Kidney (tissue), 14 donors: Measurements from ENCODE around the gene NRM. TPM values are rescaled to one million over a fixed set of nuclear protein-coding genes. Genes with fewer than 3 reads are reported as not detected.

Source experiments
- DNase-seq, 5 donors: peaks; one replicate each; pipeline ENCODE4 v3.0.0-alpha.2; 2013 to 2020
- FAIRE-seq: peaks from 2 replicates; lab custom pipeline; 2012; peaks lifted over from hg19 to GRCh38; lab: Jason Lieb, UNC
- H3K27ac ChIP-seq, 2 donors: one replicate each; pipeline ENCODE4 v1.7.0; 2013; ENCODE audit warnings: low read depth in 2 of 2, low read length in 2 of 2, inconsistent platforms in 1 of 2
- H3K27me3 ChIP-seq: one replicate; pipeline ENCODE4 v1.7.1; 2013; ENCODE audit warnings: low read length, inconsistent platforms; ENCODE audit not compliant: control insufficient read depth, insufficient read depth
- H3K36me3 ChIP-seq, 3 donors: one replicate each; pipeline versions ENCODE4 v1.7.0 to v1.7.1; 2013; ENCODE audit warnings: low read length in 3 of 3, control low read depth in 1 of 3, inconsistent platforms in 1 of 3; ENCODE audit not compliant: insufficient read depth in 3 of 3, control insufficient read depth in 2 of 3
- H3K4me1 ChIP-seq, 3 donors: one replicate each; pipeline versions ENCODE4 v1.7.0 to v1.7.1; 2013; ENCODE audit warnings: low read length in 3 of 3, inconsistent platforms in 1 of 3, low read depth in 1 of 3; ENCODE audit not compliant: control insufficient read depth in 2 of 3, insufficient read depth in 2 of 3
- H3K4me3 ChIP-seq, 3 donors: one replicate each; pipeline versions ENCODE4 v1.7.0 to v1.8.1; 2013; ENCODE audit warnings: low read length in 3 of 3, control low read depth in 1 of 3, inconsistent platforms in 1 of 3
- H3K9ac ChIP-seq, 3 donors: one replicate each; pipeline versions ENCODE4 v1.7.0 to v1.7.1; 2013; ENCODE audit warnings: low read length in 3 of 3, control low read depth in 1 of 3, inconsistent platforms in 1 of 3
- H3K9me3 ChIP-seq, 3 donors: one replicate each; pipeline versions ENCODE4 v1.7.0 to v1.7.1; 2013; ENCODE audit warnings: low read length in 3 of 3, control low read depth in 1 of 3, inconsistent platforms in 1 of 3; ENCODE audit not compliant: control insufficient read depth in 2 of 3, insufficient read depth in 1 of 3
- intact Hi-C: fragments of 100-400 bp; cut with DNase I; formaldehyde crosslinking; loops from one replicate; pipeline ENCODE4 v1.11.1; 2022
- polyA plus RNA-seq: library from polyadenylated mRNA; stranded (reverse); fragments of 350-450 nt; fragmentation: Illumina TruSeq; extraction: RNeasy Lipid Tissue Mini Kit (QIAGEN cat#74804); gene quantifications from one replicate; pipeline ENCODE4 v1.2.3, GENCODE V29; 2014; ENCODE audit warnings: low read depth, low replicate concordance; ENCODE audit not compliant: insufficient read depth
- total RNA-seq: library from RNA; stranded (reverse); fragmentation: NEBNext Ultra II Directional; extraction: Animal tissue kit (Norgen Biotek cat#: 25700); gene quantifications from one replicate; pipeline ENCODE4 v1.2.1, GENCODE V29; 2021
- TF ChIP-seq, protein P1 (sequence below): IDR thresholded peaks from 3 replicates; pipeline ENCODE4 v1.5.1; 2012; ENCODE audit warnings: mild to moderate bottlenecking, moderate library complexity, borderline replicate concordance; ENCODE audit not compliant: insufficient read depth; ENCODE audit errors: extremely low read depth
- donor health status: control.
- donor health status: control.
- donor health status: control.
- donor health status: control.
- donor health status: control.
- donor health status: DM: yes; HTN: yes; CAD: no.
- donor health status: Normal renal cell carcinoma (clear cell type).

NRM gene
- total and polyA plus RNA-seq, 2 donors from 2014 or later: 14.2 TPM

DNA sequence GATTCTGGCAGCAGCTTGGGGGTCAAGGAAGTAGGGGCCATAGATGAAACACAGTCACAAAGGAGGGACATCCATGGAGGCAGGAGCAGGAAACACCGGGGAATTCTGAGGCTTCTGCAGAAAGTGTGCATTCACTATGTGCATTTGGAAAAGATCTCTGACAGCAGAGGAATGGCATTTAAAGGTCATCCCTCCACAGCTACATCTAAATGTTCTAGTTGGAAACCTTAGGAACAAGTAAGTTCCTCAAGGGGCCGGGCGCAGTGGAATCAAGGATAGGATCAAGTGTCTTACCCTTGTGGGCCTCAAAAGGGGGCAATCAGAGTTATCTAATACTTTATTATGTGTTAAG lies 35.1 kb downstream of the NRM start:
- TF ChIP-seq, protein P1, sequence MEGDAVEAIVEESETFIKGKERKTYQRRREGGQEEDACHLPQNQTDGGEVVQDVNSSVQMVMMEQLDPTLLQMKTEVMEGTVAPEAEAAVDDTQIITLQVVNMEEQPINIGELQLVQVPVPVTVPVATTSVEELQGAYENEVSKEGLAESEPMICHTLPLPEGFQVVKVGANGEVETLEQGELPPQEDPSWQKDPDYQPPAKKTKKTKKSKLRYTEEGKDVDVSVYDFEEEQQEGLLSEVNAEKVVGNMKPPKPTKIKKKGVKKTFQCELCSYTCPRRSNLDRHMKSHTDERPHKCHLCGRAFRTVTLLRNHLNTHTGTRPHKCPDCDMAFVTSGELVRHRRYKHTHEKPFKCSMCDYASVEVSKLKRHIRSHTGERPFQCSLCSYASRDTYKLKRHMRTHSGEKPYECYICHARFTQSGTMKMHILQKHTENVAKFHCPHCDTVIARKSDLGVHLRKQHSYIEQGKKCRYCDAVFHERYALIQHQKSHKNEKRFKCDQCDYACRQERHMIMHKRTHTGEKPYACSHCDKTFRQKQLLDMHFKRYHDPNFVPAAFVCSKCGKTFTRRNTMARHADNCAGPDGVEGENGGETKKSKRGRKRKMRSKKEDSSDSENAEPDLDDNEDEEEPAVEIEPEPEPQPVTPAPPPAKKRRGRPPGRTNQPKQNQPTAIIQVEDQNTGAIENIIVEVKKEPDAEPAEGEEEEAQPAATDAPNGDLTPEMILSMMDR: no peak
- H3K27me3 ChIP-seq: no peaks in the 10 kb centered on the region
- no peak overlapping the region for H3K27ac ChIP-seq
- intact Hi-C loops: no loop called here
- DNase-seq (no peak), FAIRE-seq (no peak)
- no peaks in the 10 kb centered on the region for H3K4me1 ChIP-seq
- H3K36me3 ChIP-seq: peaks cover 11 to 76% (median 57%) of the 10 kb centered on the region in 3 donors
- H3K9ac ChIP-seq: no peak overlapping the region
- H3K4me3 ChIP-seq: no peak overlapping the region
- no peaks in the 10 kb centered on the region for H3K9me3 ChIP-seq

GRCh38 chr6:30654798-30655742 lies 35.7 kb downstream of the NRM start:
- Histone ChIP-seq H3K4me3 (no peak overlapping the region), H3K9me3 (no peaks in the 10 kb centered on the region), H3K4me1 (no peaks in the 10 kb centered on the region), H3K27ac (no peak overlapping the region), H3K9ac (no peak overlapping the region), H3K27me3 (no peaks in the 10 kb centered on the region), H3K36me3 (peaks cover 11 to 73% (median 53%) of the 10 kb centered on the region in 3 donors)
- DNase-seq: no peak
- TF ChIP-seq, protein P1: no peak
- FAIRE-seq: no peak
- intact Hi-C loops: no loop called here

- no peak overlapping the region for H3K9ac ChIP-seq
- peaks cover 0 to 10% (median 0%) of the 10 kb centered on the region in 3 donors for H3K4me1 ChIP-seq
- H3K27ac ChIP-seq: no peak overlapping the region
- TF ChIP-seq, protein P1: no peak
- H3K27me3 ChIP-seq: no peaks in the 10 kb centered on the region
- H3K9me3 ChIP-seq: no peaks in the 10 kb centered on the region
- no peak for FAIRE-seq
- peaks cover 11 to 52% (median 28%) of the 10 kb centered on the region in 3 donors for H3K36me3 ChIP-seq
- intact Hi-C loops: no loop called here
- H3K4me3 ChIP-seq: no peak overlapping the region
- DNase-seq: no peak
Measured at GRCh38 chr6:30651143-30651542, 39.6 kb downstream of the NRM start.
